Smooth muscle cell (in vitro differentiated cells): ENCODE measurements around the gene PAXX. TPM values are rescaled to one million over a fixed set of nuclear protein-coding genes. Genes with fewer than 3 reads are reported as not detected.

Source experiments
- DNase-seq: peaks from one replicate; lab custom pipeline; 2025; ENCODE audit not compliant: unreplicated experiment; lab: John Stamatoyannopoulos, UW
- H2AFZ ChIP-seq: fragments of 200-600 bp; sonication (generic); 2 replicates; pipeline ENCODE4 v1.6.0; 2016; ENCODE audit warnings: antibody characterized with exemption, low read depth, mild to moderate bottlenecking
- H3F3A ChIP-seq: fragments of 200-600 bp; sonication (generic); 2 replicates; pipeline ENCODE4 v1.6.0; 2017; ENCODE audit warnings: antibody characterized with exemption, low read depth
- H3K27ac ChIP-seq: fragments of 200-600 bp; sonication (generic); 2 replicates; pipeline ENCODE4 v1.5.1; 2016; ENCODE audit warnings: low read depth, mild to moderate bottlenecking
- H3K27me3 ChIP-seq: fragments of 200-600 bp; sonication (generic); 2 replicates; pipeline ENCODE4 v1.6.1; 2016; ENCODE audit warnings: low read depth, mild to moderate bottlenecking
- H3K36me3 ChIP-seq: fragments of 200-600 bp; sonication (generic); 2 replicates; pipeline ENCODE4 v1.5.1; 2016; ENCODE audit warnings: low read depth
- H3K4me1 ChIP-seq: fragments of 200-600 bp; sonication (generic); 2 replicates; pipeline ENCODE4 v1.5.1; 2016; ENCODE audit warnings: low read depth
- H3K4me2 ChIP-seq: fragments of 200-600 bp; sonication (generic); 2 replicates; pipeline ENCODE4 v1.6.0; 2016; ENCODE audit warnings: mild to moderate bottlenecking
- H3K4me3 ChIP-seq: fragments of 200-600 bp; sonication (generic); 2 replicates; pipeline ENCODE4 v1.5.1; 2016; ENCODE audit warnings: mild to moderate bottlenecking
- H3K79me2 ChIP-seq: fragments of 200-600 bp; sonication (generic); 2 replicates; pipeline ENCODE4 v1.6.0; 2016; ENCODE audit warnings: low read depth, mild to moderate bottlenecking
- H3K9ac ChIP-seq: fragments of 200-600 bp; sonication (generic); 2 replicates; pipeline ENCODE4 v1.6.0; 2016; ENCODE audit warnings: low read depth
- H3K9me3 ChIP-seq: fragments of 200-600 bp; sonication (generic); replicated peaks from 2 replicates; pipeline ENCODE4 v1.5.1; 2016; ENCODE audit warnings: low read depth
- H4K20me1 ChIP-seq: fragments of 200-600 bp; sonication (generic); 2 replicates; pipeline ENCODE4 v1.6.0; 2016; ENCODE audit warnings: low read depth
- CTCF ChIP-seq: fragments of 200-600 bp; sonication (generic); IDR thresholded peaks from 2 replicates; pipeline ENCODE4 v1.5.1; 2017; ENCODE audit warnings: borderline replicate concordance, mild to moderate bottlenecking, antibody characterized with exemption; ENCODE audit not compliant: insufficient read depth, poor library complexity, severe bottlenecking
- WGBS: methylation state at CpG from one replicate; pipeline ENCODE4 v1.1.7; 2016; ENCODE audit warnings: low lambda C conversion rate; 5-methylcytosine and 5-hydroxymethylcytosine counted together
- polyA plus RNA-seq: library from polyadenylated mRNA; unstranded; fragments of >200 nt; fragmentation: Nextera tagmentation; extraction: Ambion mirVana; gene quantifications from 2 replicates; pipeline ENCODE4 v1.2.1, GENCODE V29; 2016
- total RNA-seq: library from RNA; depleted of rRNA; stranded (reverse); fragments of >200 nt; gene quantifications from 2 replicates; pipeline ENCODE4 v1.2.3, GENCODE V29; 2014

Gene PAXX
- total and polyA plus RNA-seq, 2 experiments from 2014 or later = 27.4 to 62.0 TPM

GRCh38 chr9:136953771-136954269 is 38.4 kb upstream of the PAXX start:
- Histone ChIP-seq H3K9ac (no peak overlapping the region), H3K79me2 (no peaks in the 10 kb centered on the region), H3K4me1 (peaks cover 6% of the 10 kb centered on the region), H3F3A (no peaks in the 10 kb centered on the region), H2AFZ (no peak overlapping the region), H3K36me3 (no peaks in the 10 kb centered on the region), H3K27me3 (no peaks in the 10 kb centered on the region), H3K9me3 (no peaks in the 10 kb centered on the region), H3K4me2 (no peak overlapping the region), H3K4me3 (no peak overlapping the region), H3K27ac (no peak overlapping the region), H4K20me1 (no peaks in the 10 kb centered on the region)
- DNase-seq = no peak
- WGBS = 83% methylated on average over 19 of the region's 19 CpGs
- no peak for TF ChIP-seq CTCF

GRCh38 chr9:136954270-136955083 is 37.7 kb upstream of the PAXX start:
- no peak overlapping the region for H2AFZ ChIP-seq
- no peaks in the 10 kb centered on the region for H3F3A ChIP-seq
- H3K4me2 ChIP-seq = no peak overlapping the region
- H3K4me1 ChIP-seq = peaks cover 6% of the 10 kb centered on the region
- H3K4me3 ChIP-seq = no peak overlapping the region
- H3K9me3 ChIP-seq = no peaks in the 10 kb centered on the region
- no peak overlapping the region for H3K9ac ChIP-seq
- H3K79me2 ChIP-seq = no peaks in the 10 kb centered on the region
- H3K36me3 ChIP-seq = no peaks in the 10 kb centered on the region
- no peak for TF ChIP-seq CTCF
- no peak for DNase-seq
- no peaks in the 10 kb centered on the region for H4K20me1 ChIP-seq
- 91% methylated on average over 14 of the region's 25 CpGs for WGBS
- H3K27me3 ChIP-seq = no peaks in the 10 kb centered on the region
- no peak overlapping the region for H3K27ac ChIP-seq

- WGBS = 84% methylated on average over 14 of the region's 14 CpGs
- DNase-seq = no peak
- Histone ChIP-seq H3K9ac (no peak overlapping the region), H3K36me3 (no peaks in the 10 kb centered on the region), H3F3A (no peaks in the 10 kb centered on the region), H3K4me1 (peaks cover 3% of the 10 kb centered on the region), H3K4me2 (no peak overlapping the region), H3K27me3 (no peaks in the 10 kb centered on the region), H3K79me2 (no peaks in the 10 kb centered on the region), H3K9me3 (no peaks in the 10 kb centered on the region), H3K27ac (no peak overlapping the region), H3K4me3 (no peak overlapping the region), H4K20me1 (no peaks in the 10 kb centered on the region), H2AFZ (no peak overlapping the region)
- TF ChIP-seq CTCF = no peak
These were observed 36.9 kb upstream of the PAXX start for GRCh38 chr9:136955202-136955942.
